Activated T-cell treated with anti-CD3 and anti-CD28 coated beads for 1 hour (primary cell): Measurements from ENCODE around the gene TMEM263.
A peak's percentile ranks its signal among the peaks of the same experiment; 100 is the strongest.

Source experiments
- DNase-seq: peaks from one replicate; pipeline ENCODE4 v3.0.0-alpha.2; 2020; ENCODE audit warnings: low read depth

Gene TMEM263

GRCh38 chr12:106950591-106950990 is 5.1 kb upstream of the TMEM263 start:
- DNase-seq, result no peak

- no peak for DNase-seq
Observed at GRCh38 chr12:106953352-106954250, 2.1 kb upstream of the TMEM263 start.

- DNase-seq, result peak; percentile 4
Observed at GRCh38 chr12:106954462-106955376, 988 bp upstream of the TMEM263 start.

- peak; percentile 33 for DNase-seq
Observed at GRCh38 chr12:106956048-106956578, 406 bp downstream of the TMEM263 start.

- no peak for DNase-seq
Observed at GRCh38 chr12:106957583-106957982, 1.9 kb downstream of the TMEM263 start.

GRCh38 chr12:106960443-106960842 is 4.7 kb downstream of the TMEM263 start:
- no peak for DNase-seq

GRCh38 chr12:106962286-106962685 is 6.6 kb downstream of the TMEM263 start:
- DNase-seq, result no peak

GRCh38 chr12:106964526-106964925 is 8.8 kb downstream of the TMEM263 start:
- DNase-seq, result no peak

- no peak for DNase-seq
Observed at GRCh38 chr12:106971065-106971464, 15.4 kb downstream of the TMEM263 start.

GRCh38 chr12:106973545-106973944 is 17.8 kb downstream of the TMEM263 start:
- no peak for DNase-seq

- no peak for DNase-seq
Observed at GRCh38 chr12:106974511-106974910, 18.8 kb downstream of the TMEM263 start.

- no peak for DNase-seq
Observed at GRCh38 chr12:106975098-106975497, 19.4 kb downstream of the TMEM263 start.

GRCh38 chr12:106975993-106976658 is 20.4 kb downstream of the TMEM263 start:
- DNase-seq, result no peak

GRCh38 chr12:106976668-106977067 is 21.0 kb downstream of the TMEM263 start:
- DNase-seq, result no peak

GRCh38 chr12:106978035-106978800 is 22.5 kb downstream of the TMEM263 start:
- no peak for DNase-seq

GRCh38 chr12:106980944-106981343 is 25.2 kb downstream of the TMEM263 start:
- DNase-seq, result no peak

- no peak for DNase-seq
Observed at GRCh38 chr12:106981788-106982187, 26.1 kb downstream of the TMEM263 start.

GRCh38 chr12:106982229-106982628 is 26.5 kb downstream of the TMEM263 start:
- no peak for DNase-seq

- DNase-seq, result no peak
Observed at GRCh38 chr12:106984588-106985137, 29.0 kb downstream of the TMEM263 start.

- DNase-seq, result no peak
Observed at GRCh38 chr12:106985479-106985878, 29.8 kb downstream of the TMEM263 start.

GRCh38 chr12:106986135-106986534 is 30.4 kb downstream of the TMEM263 start:
- DNase-seq, result no peak
